GM19240 (cell line): ENCODE measurements around the gene CD247.

ENCODE experiments used
- DNase-seq: peaks from one replicate; pipeline ENCODE4 v3.0.0; 2011; ENCODE audit warnings: low spot score; ENCODE audit not compliant: insufficient read length

Gene CD247

GRCh38 chr1:167440345-167440744 lies 78.0 kb downstream of the CD247 start:
- DNase-seq = no peak

- DNase-seq = no peak
Measured at GRCh38 chr1:167439301-167439988, 78.9 kb downstream of the CD247 start.

- DNase-seq = no peak
Measured at GRCh38 chr1:167438171-167439138, 79.9 kb downstream of the CD247 start.

GRCh38 chr1:167435484-167435883 lies 82.8 kb downstream of the CD247 start:
- no peak for DNase-seq

GRCh38 chr1:167434306-167434705 lies 84.0 kb downstream of the CD247 start:
- DNase-seq = no peak

DNA sequence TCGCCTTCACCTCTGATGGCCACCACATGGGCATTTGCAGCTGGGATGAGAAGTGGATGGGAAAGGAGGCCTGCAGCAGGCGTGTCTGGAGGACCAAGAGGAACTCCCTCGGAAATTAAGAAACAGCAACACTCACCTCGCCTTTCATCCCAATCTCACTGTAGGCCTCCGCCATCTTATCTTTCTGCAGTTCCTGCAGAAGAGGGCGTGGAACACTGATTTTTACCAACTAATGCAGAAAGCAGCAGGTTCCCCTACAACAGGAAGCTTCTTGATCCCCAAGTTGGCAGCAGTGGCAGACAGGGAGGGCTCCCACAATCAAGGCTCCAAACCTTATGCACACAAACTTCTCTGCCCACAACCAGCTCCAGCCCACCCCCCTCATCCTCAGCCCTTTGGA lies 84.4 kb downstream of the CD247 start:
- no peak for DNase-seq

GRCh38 chr1:167432780-167433179 lies 85.5 kb downstream of the CD247 start:
- no peak for DNase-seq

DNA sequence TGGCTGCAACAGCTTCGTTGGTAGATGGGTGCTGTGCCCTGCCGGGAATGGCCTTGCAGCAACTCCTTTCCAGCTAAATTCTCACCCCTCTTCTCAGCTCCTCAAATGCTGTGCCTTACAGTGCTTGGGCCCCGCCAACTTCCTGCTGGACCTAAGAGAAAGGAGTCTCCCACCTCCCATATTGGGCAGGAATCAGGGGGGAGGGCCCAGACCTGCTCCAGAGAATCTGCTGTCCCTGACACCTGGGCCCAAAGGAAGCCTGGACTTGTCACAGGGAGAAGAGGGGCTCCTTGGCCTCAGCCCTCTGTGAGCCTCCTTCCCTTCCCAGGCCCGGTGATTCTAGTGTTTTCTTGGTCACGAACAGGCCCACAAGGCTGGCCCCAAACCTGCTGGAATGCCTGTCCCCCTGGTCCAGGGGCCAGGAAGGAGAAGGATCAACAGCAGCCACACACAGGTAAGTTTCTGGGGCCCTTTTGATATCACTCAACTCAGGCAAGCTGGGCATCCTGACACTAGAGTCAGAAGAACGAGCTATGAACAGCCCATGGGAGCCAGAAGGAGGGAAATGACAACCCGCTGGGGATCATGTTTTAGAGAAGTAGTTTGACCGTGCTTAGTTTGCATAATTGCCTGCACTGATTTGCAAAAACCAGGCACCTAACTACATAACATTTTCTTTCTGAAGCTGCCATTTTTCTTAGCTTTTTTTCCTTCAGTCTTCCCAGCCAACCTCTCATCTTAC lies 86.2 kb downstream of the CD247 start:
- DNase-seq = no peak

GRCh38 chr1:167431261-167431908 lies 86.9 kb downstream of the CD247 start:
- DNase-seq = no peak

DNA sequence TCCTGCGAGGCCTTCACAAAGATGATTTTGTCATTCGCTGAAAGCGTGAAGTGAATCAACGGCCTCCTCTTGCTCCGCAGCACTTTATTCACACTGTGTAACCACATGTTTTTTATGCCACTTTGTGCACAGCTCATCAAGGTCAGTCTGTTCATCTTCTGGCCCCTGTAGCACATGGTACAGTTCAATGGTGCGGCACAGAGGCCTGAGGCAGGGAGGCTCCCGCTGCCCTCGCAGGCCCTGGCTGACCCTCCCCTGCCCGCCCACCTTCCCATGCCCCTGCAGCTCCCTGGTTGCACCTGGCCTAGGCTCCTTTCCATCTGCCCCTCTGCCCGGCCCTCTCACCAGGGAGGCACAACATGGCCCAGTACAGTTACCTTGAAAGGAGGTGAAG lies 87.5 kb downstream of the CD247 start:
- DNase-seq = no peak

GRCh38 chr1:167430134-167430848 lies 88.0 kb downstream of the CD247 start:
- DNase-seq = no peak

DNA sequence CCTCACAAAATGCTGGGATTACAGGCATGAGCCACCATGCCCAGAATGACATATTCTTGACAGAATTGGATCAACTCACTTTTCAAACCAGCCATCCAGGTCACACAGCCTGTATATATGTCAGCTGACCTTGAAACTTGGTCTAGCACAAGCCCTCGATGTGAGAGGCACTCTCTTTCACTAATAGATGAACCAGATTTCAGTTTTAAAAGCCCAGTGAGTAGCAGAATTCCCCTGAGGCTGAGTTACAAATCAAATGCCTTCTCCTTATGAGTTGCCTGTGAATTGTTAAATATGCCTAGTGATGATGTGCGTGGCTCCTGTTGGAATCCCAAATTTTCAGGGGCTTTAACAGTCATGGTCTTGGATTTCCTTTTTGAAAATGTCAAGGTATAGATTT lies 88.7 kb downstream of the CD247 start:
- no peak for DNase-seq

DNA sequence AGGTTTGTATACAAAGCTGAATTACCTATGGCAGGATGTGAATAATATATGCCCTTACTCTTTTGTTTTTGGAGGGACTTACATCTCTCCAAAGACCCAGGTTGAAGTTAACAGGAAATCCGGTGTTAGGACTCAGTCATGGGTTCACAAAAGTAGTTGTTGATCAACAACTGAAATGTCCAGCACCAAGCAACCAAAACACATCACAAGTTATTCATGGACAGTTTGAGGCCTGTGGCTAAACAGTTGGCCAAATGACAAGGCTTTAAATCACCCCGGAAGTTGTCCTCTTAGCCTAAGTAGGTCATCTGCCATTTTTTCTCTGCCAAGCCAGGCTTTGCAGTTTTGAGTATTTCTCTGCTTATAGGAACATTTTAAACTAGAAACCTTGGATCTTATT lies 89.9 kb downstream of the CD247 start:
- DNase-seq = no peak

DNA sequence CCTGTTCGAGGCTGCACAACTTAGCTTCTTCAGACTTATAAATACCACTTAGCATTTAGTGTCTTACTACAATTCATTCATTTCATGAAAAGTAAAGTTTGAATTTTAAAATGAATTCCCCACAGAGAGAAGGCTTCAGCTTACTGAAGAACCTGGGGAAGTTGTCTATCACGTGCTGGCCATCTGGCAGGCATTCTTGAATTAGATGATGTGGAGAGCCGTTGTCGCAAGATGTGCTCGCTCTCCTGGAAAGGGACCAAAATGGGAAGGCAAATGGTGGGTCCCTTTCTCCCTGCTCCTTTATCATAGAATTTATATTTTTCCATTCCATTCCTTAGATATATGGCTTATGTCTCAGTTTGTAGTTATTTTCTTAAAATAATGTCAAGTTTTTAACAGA lies 90.5 kb downstream of the CD247 start:
- DNase-seq = no peak

DNA sequence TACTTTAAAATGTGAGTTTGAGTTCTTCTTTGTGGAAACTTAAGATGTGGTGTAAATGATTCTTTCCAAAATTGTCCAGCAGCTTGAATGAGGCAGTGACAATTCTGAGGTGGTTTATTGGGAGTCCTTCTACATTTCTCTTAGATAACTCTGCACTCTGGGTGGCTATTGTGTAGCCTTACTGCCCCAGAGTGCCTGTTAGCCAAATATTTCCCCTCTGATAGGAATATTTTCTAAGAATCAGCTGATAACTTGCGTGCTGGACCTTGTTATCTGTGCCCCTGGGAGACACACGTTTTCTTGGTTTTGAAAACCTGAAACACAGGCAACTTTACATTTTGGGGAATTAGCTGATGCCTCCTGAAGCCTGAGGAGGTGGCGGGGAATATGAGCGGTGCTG lies 91.6 kb downstream of the CD247 start:
- DNase-seq = no peak

GRCh38 chr1:167425482-167425881 lies 92.8 kb downstream of the CD247 start:
- no peak for DNase-seq

DNA sequence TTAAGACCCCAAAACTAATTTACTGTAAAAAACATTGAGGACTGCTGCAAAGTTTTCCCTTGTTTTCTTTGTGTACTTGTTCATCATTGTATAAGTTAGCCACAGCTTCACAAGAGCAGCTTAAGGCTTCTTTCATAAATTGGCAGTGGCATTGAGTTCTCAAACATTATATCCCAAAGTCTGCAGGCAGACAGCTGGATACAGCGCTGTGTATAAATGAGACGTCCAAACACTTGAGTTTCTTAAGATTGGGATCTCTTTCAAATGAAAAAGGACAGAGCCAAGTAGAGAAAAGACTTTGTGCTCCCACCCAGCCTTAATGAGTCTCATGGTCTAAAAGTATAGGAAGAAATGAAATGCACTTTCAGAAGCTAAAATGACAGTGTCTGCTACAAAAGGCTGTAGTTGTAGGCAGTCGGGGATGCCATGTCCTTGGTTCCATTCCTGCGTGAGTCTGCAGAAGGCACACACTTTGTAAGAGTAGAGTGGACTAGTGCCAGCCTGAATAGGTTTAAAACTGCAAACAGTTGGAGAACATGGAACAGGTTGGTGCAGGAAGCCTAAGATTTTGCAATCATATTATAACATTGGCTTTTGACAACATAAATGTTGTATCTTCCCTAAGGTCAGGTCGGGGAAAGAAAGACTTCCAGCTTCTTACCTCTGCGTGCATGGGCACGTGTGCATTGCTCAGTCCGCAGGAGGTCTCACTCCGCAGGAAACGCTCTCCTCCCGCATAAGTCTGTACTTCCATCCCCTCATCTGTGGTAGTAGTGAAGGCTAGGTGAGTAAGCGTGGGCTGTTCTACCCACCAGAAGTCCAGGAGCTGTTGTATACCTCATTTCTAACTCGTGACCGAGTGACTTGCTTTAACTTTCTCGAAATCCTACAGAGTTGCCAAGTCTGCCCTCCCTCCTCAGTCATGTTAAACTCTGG lies 94.4 kb downstream of the CD247 start:
- DNase-seq = no peak

- no peak for DNase-seq
Measured at GRCh38 chr1:167420510-167420909, 97.8 kb downstream of the CD247 start.

- DNase-seq = no peak
Measured at GRCh38 chr1:167419245-167419644, 99.1 kb downstream of the CD247 start.

- no peak for DNase-seq
Measured at GRCh38 chr1:167418391-167418790, 99.9 kb downstream of the CD247 start.
